MM.1S (cell line): ENCODE measurements around the gene TMEFF2.

ENCODE experiments used
- DNase-seq: peaks from one replicate; pipeline ENCODE4 v3.0.0-alpha.2; 2015
- H2AFZ ChIP-seq: fragments of 300-600 bp; sonication (generic); 2 replicates; pipeline ENCODE4 v1.6.0; 2016; ENCODE audit warnings: antibody characterized with exemption, low read length
- H3F3A ChIP-seq: fragments of 300-600 bp; sonication (generic); 2 replicates; pipeline ENCODE4 v1.6.1; 2016; ENCODE audit warnings: mild to moderate bottlenecking, antibody characterized with exemption, low read length, moderate library complexity, mixed read lengths; ENCODE audit not compliant: insufficient read depth
- H3K27ac ChIP-seq: fragments of 300-600 bp; sonication (generic); 2 replicates; pipeline ENCODE4 v1.5.1; 2016; ENCODE audit warnings: mild to moderate bottlenecking, low read length
- H3K27me3 ChIP-seq: fragments of 300-600 bp; sonication (generic); replicated peaks from 2 replicates; pipeline ENCODE4 v1.6.0; 2016; ENCODE audit warnings: low read length; ENCODE audit not compliant: insufficient read depth
- H3K36me3 ChIP-seq: fragments of 300-600 bp; sonication (generic); replicated peaks from 2 replicates; pipeline ENCODE4 v1.6.1; 2016; ENCODE audit warnings: mild to moderate bottlenecking, low read length, mixed read lengths; ENCODE audit not compliant: insufficient read depth
- H3K4me1 ChIP-seq: fragments of 300-600 bp; sonication (generic); 2 replicates; pipeline ENCODE4 v1.6.1; 2016; ENCODE audit warnings: low read length, mixed read lengths
- H3K4me2 ChIP-seq: fragments of 300-600 bp; sonication (generic); 2 replicates; pipeline ENCODE4 v1.6.0; 2016; ENCODE audit warnings: low read depth, low read length
- H3K4me3 ChIP-seq: fragments of 300-600 bp; sonication (generic); 2 replicates; pipeline ENCODE4 v1.5.1; 2016; ENCODE audit warnings: low read length, mixed read lengths
- H3K79me2 ChIP-seq: fragments of 300-600 bp; sonication (generic); 2 replicates; pipeline ENCODE4 v1.6.1; 2016; ENCODE audit warnings: mixed run types, low read length, mixed read lengths
- H3K9ac ChIP-seq: fragments of 300-600 bp; sonication (generic); 2 replicates; pipeline ENCODE4 v1.6.1; 2016; ENCODE audit warnings: low read length, mixed read lengths
- H3K9me2 ChIP-seq: fragments of 300-600 bp; sonication (generic); replicated peaks from 2 replicates; pipeline ENCODE4 v1.6.1; 2016; ENCODE audit warnings: mild to moderate bottlenecking, low read length, mixed read lengths; ENCODE audit not compliant: insufficient read depth
- H3K9me3 ChIP-seq: fragments of 300-600 bp; sonication (generic); replicated peaks from 2 replicates; pipeline ENCODE4 v1.6.1; 2016; ENCODE audit warnings: mild to moderate bottlenecking, low read length, mixed read lengths; ENCODE audit not compliant: insufficient read depth
- H4K20me1 ChIP-seq: fragments of 300-600 bp; sonication (generic); 2 replicates; pipeline ENCODE4 v1.6.1; 2016; ENCODE audit warnings: mild to moderate bottlenecking, low read length, moderate library complexity, mixed read lengths; ENCODE audit not compliant: insufficient read depth
- EZH2 ChIP-seq: fragments of 300-600 bp; sonication (generic); optimal IDR thresholded peaks from 2 replicates; pipeline ENCODE3; 2017; ENCODE audit warnings: low read depth, mild to moderate bottlenecking, antibody characterized with exemption, low read length, mixed read lengths
- EZH2phosphoT487 ChIP-seq: fragments of 300-600 bp; sonication (generic); IDR thresholded peaks from 2 replicates; pipeline ENCODE4 v1.6.1; 2018; ENCODE audit warnings: antibody characterized with exemption, low read length
- TF ChIP-seq, protein P1 (sequence below): fragments of 300-600 bp; sonication (generic); IDR thresholded peaks from 2 replicates; pipeline ENCODE4 v1.5.1; 2016; ENCODE audit warnings: antibody characterized with exemption, low read length, mixed read lengths

TMEFF2 gene

GRCh38 chr2:192073878-192074277 lies 120.9 kb downstream of the TMEFF2 start:
- Histone ChIP-seq H3K9ac (no peak overlapping the region), H3K4me3 (no peak overlapping the region), H3K27me3 (no peaks in the 10 kb centered on the region), H3K79me2 (no peaks in the 10 kb centered on the region), H2AFZ (no peak overlapping the region), H3K27ac (no peak overlapping the region), H4K20me1 (no peaks in the 10 kb centered on the region), H3K4me1 (no peaks in the 10 kb centered on the region), H3K9me2 (no peaks in the 10 kb centered on the region), H3K36me3 (no peaks in the 10 kb centered on the region), H3F3A (no peaks in the 10 kb centered on the region), H3K4me2 (no peak overlapping the region), H3K9me3 (no peaks in the 10 kb centered on the region)
- TF ChIP-seq EZH2: no peak
- TF ChIP-seq, protein P1, sequence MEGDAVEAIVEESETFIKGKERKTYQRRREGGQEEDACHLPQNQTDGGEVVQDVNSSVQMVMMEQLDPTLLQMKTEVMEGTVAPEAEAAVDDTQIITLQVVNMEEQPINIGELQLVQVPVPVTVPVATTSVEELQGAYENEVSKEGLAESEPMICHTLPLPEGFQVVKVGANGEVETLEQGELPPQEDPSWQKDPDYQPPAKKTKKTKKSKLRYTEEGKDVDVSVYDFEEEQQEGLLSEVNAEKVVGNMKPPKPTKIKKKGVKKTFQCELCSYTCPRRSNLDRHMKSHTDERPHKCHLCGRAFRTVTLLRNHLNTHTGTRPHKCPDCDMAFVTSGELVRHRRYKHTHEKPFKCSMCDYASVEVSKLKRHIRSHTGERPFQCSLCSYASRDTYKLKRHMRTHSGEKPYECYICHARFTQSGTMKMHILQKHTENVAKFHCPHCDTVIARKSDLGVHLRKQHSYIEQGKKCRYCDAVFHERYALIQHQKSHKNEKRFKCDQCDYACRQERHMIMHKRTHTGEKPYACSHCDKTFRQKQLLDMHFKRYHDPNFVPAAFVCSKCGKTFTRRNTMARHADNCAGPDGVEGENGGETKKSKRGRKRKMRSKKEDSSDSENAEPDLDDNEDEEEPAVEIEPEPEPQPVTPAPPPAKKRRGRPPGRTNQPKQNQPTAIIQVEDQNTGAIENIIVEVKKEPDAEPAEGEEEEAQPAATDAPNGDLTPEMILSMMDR: no peak
- TF ChIP-seq EZH2phosphoT487: no peak
- DNase-seq: no peak

DNA sequence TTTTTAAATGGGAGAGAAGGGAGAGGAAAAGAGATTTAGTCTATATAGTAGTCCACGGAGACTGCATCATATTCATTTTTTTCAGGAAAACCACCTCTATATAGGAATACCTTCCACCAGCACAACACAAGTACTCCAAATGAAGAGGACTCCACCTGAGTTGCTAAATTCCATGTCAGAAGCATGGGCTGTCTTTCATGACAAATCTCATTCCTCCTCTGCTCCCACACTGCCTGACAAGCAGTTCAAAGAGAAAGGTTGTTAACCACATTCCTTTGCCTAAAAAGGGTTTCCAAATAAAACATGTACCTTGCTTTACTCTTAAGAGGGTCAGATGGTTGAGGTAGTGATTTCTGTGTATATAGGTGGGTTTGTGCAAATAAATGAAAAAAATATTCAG lies 122.0 kb downstream of the TMEFF2 start:
- H3K9me3 ChIP-seq: no peaks in the 10 kb centered on the region
- no peak overlapping the region for H3K4me3 ChIP-seq
- no peaks in the 10 kb centered on the region for H3K27me3 ChIP-seq
- no peaks in the 10 kb centered on the region for H3K36me3 ChIP-seq
- H2AFZ ChIP-seq: no peak overlapping the region
- H3K4me1 ChIP-seq: no peaks in the 10 kb centered on the region
- no peaks in the 10 kb centered on the region for H3F3A ChIP-seq
- no peak overlapping the region for H3K27ac ChIP-seq
- no peak for DNase-seq
- no peaks in the 10 kb centered on the region for H4K20me1 ChIP-seq
- no peak overlapping the region for H3K9ac ChIP-seq
- TF ChIP-seq EZH2phosphoT487: no peak
- TF ChIP-seq EZH2: no peak
- TF ChIP-seq, protein P1: no peak
- no peaks in the 10 kb centered on the region for H3K9me2 ChIP-seq
- H3K4me2 ChIP-seq: no peak overlapping the region
- no peaks in the 10 kb centered on the region for H3K79me2 ChIP-seq

DNA sequence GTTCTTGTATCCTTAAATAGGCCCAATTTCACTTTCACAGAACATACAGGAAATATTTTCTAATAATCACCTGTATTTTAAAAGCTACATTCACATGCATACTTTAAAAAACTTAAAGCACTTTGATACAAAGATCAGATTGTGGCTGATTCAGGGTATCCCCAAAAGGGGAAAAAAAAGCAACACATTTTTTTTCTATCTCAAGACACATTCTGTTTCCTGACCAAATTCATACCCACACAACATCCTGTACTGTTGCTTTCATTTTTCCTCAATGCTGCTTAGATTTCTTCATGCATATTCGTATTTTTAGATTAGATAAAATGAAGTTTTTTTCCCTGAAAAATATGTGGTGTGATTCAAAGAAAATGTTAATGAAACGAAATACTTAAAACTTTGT lies 122.5 kb downstream of the TMEFF2 start:
- Histone ChIP-seq H3K27me3 (no peaks in the 10 kb centered on the region), H3K27ac (no peak overlapping the region), H3K79me2 (no peaks in the 10 kb centered on the region), H3K9ac (no peak overlapping the region), H3K36me3 (no peaks in the 10 kb centered on the region), H3K9me2 (no peaks in the 10 kb centered on the region), H3K4me2 (no peak overlapping the region), H4K20me1 (no peaks in the 10 kb centered on the region), H2AFZ (no peak overlapping the region), H3K9me3 (no peaks in the 10 kb centered on the region), H3K4me1 (no peaks in the 10 kb centered on the region), H3F3A (no peaks in the 10 kb centered on the region), H3K4me3 (no peak overlapping the region)
- TF ChIP-seq EZH2phosphoT487 (no peak), EZH2 (no peak)
- no peak for DNase-seq

GRCh38 chr2:192070099-192070498 lies 124.6 kb downstream of the TMEFF2 start:
- Histone ChIP-seq H3K27ac (no peak overlapping the region), H3K4me2 (no peak overlapping the region), H3K9ac (no peak overlapping the region), H3K36me3 (no peaks in the 10 kb centered on the region), H3K79me2 (no peaks in the 10 kb centered on the region), H3K9me2 (no peaks in the 10 kb centered on the region), H3F3A (no peaks in the 10 kb centered on the region), H3K4me1 (no peaks in the 10 kb centered on the region), H2AFZ (no peak overlapping the region), H4K20me1 (no peaks in the 10 kb centered on the region), H3K27me3 (no peaks in the 10 kb centered on the region), H3K4me3 (no peak overlapping the region), H3K9me3 (no peaks in the 10 kb centered on the region)
- DNase-seq: no peak
- TF ChIP-seq EZH2 (no peak), EZH2phosphoT487 (no peak)
- TF ChIP-seq, protein P1: no peak
